Activated CD4-positive, alpha-beta T cell treated with anti-CD3 and anti-CD28 coated beads for 48 hours (primary cell): ENCODE data around the gene MTCH2.
"Not testable (repeated sequence)": the region's sequence is repeated elsewhere in the genome, so short reads cannot be mapped to it uniquely, and the experiment has no call there.

Source experiments
- DNase-seq: peaks from one replicate; pipeline ENCODE4 v3.0.0-alpha.2; 2020

The MTCH2 gene

GRCh38 chr11:47642099-47642855, at the start of gene MTCH2:
TSS of gene MTCH2 (minus strand) at chr11:47642559. CDS start at chr11:47642465, 94 bp downstream.
- DNase-seq = peak; percentile 97

DNA sequence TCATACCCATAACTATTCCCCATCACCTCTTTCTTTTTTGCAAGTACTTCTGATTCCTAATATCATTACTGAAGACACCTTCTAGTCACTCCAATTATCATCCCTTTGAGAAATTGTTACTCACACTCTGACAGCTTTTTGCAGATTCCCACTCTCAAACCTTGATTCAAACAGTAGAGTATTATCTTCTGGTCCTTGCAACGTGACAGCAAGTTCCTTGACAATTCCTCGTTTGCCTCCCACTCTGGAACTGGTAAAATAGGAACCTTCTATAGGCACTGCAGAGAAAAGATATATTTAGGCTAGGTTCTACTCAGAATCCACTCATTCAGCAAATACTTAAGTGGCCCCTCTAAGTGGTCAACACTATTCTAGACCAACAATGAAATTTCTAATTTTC, 49.6 kb upstream of the MTCH2 start:
- DNase-seq = no peak

DNA sequence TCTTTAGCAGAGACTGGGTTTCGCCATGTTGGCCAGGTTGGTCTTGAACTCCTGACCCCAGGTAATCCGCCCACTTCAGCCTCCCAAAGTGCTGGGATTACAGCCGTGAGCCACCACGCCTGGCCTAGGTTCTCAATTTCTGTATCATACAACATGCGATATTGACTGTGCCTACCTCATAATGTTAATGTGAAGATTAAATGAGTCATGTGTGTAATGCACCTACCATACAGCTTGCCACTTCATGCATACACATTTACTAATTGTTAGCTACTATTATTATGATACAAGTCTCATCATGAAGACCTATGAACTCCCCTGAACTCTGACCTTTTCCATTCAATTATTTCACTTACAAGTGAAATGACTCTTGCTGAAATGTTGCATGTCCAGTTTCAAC, 47.1 kb upstream of the MTCH2 start:
- no peak for DNase-seq

GRCh38 chr11:47688991-47689390, 46.6 kb upstream of the MTCH2 start:
- DNase-seq = no peak

GRCh38 chr11:47688111-47688510, 45.8 kb upstream of the MTCH2 start:
- no peak for DNase-seq

GRCh38 chr11:47686704-47687103, 44.3 kb upstream of the MTCH2 start:
- DNase-seq = not testable (repeated sequence)

GRCh38 chr11:47686151-47686550, 43.8 kb upstream of the MTCH2 start:
- DNase-seq = no peak

- DNase-seq = no peak
Observed at GRCh38 chr11:47675851-47676250, 33.5 kb upstream of the MTCH2 start.

DNA sequence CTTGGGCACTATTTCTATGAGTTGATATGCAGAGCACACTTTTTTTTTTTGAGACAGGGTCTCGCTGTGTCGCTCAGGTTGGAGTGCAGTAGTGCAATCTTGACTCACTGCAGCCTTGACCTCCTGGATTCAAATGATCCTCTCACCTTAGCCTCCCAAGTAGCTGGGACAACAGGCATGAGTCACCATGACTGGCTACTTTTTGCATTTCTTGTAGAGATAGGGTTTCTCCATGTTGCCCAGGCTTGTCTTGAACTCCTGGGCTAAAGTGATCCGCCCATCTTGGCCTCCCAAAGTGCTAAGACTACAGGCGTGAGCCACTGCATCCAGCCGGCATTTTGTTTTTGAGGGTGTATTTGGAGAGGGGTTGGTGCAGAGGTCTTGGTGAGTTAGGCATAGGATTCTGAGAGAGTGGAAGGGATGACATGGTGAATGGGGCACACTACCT, 29.9 kb upstream of the MTCH2 start:
- no peak for DNase-seq

DNA sequence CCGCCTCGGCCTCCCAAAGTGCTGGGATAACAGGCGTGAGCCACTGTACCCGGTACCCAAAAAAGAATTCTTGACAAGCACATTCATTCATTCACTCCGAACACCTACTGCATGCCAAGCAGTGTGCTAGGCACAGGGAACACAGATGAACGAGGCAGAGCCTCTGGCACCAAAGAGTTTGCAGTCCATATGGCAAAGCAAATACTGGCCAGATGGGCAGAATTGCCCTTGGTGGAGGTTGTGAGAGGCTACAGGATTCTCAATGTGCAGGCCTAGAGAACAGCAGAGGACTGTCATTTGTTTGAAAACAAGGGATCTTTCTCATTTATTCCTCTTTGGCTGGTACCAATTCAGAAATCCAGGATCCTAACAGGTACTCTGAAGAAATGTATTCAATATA, 27.5 kb upstream of the MTCH2 start:
- DNase-seq = no peak

GRCh38 chr11:47668665-47669064, 26.3 kb upstream of the MTCH2 start:
- DNase-seq = no peak

- no peak for DNase-seq
Observed at GRCh38 chr11:47667555-47667954, 25.2 kb upstream of the MTCH2 start.

DNA sequence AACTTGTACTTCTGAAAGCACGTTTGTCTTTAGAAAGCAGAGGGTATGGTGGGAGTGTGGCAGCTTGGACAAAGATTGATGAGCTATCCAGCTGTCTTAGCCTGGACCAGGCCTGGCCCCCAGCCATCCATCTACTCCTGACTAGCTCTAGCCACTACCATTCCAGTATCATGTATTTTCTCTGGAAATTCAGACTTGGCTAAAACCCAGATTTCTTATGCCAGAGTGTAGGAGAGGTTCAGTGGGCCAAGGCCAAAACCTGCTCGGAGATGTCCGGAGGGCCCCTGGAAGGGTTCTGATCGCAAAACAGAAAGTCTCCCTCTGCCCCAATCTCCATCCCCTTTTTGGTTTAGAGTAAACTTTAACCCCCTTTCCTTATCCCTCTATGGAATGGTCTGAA, 24.8 kb upstream of the MTCH2 start:
- DNase-seq = no peak

- peak; percentile 48 for DNase-seq
Observed at GRCh38 chr11:47664936-47665335, 22.6 kb upstream of the MTCH2 start.

DNA sequence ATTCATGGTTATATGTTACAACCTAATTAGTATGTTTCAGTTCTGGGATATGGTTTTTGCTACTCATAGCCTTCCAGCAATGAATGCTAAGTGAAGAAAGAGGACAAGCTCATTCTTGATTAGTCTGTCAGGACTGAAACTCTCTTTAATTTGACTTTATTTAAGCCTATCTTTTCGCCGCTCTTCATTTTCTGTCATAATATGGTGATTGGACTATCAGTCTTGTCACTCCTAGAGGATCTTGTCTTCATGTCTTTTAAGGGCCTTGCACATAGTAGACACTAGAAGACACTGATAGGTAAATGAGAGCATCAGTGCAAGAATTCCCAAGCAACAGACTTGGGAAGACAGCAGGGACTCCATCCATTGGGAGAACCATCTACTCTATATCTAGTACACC, 18.9 kb upstream of the MTCH2 start:
- DNase-seq = no peak

GRCh38 chr11:47659276-47659675, 16.9 kb upstream of the MTCH2 start:
- DNase-seq = no peak

- DNase-seq = no peak
Observed at GRCh38 chr11:47656260-47656885, 14.0 kb upstream of the MTCH2 start.

GRCh38 chr11:47651818-47652469, 9.6 kb upstream of the MTCH2 start:
- DNase-seq = no peak

- DNase-seq = no peak
Observed at GRCh38 chr11:47649276-47649675, 6.9 kb upstream of the MTCH2 start.

DNA sequence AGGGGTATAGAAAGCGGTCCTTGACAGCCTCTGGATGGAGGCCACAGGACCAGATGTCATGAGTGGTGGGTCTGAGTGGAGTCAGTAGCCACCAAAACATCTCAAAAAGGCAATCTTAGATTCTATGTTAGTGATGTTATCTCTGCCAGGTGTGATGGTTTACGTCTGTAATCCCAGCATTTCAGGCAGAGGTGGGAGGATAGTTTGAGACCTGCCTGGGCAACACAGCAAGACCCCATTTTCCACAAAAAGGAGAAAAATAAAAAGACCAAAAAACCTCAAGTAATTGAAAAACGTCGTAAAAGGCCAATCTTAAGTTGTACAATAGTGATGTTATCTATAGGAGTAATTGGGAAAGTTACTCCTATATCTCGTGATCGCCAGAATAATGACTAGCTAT, 3.7 kb upstream of the MTCH2 start:
- DNase-seq = no peak

GRCh38 chr11:47645500-47645899, 3.1 kb upstream of the MTCH2 start:
- no peak for DNase-seq

GRCh38 chr11:47641600-47642098, 710 bp downstream of the MTCH2 start:
- DNase-seq = no peak

DNA sequence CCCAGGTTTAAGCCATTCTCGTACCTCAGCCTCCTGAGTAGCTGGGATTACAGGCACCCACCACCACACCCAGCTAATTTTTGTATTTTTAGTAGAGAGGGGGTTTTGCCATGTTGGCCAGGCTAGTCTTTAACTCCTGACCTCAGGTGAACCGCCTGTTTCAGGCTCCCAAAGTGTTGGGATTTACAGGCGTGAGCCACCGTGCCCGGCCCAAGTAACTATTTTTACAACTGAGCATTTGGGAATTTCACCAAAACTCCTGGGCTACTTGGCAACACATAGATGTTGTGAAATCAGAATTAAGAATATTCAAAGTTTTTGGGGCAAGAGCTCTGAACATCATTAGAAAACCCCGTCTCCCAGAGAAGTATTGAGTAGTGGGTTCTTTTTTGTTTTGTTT, 1.9 kb downstream of the MTCH2 start:
- DNase-seq = not testable (repeated sequence)

- not testable (repeated sequence) for DNase-seq
Observed at GRCh38 chr11:47636331-47636730, 6.0 kb downstream of the MTCH2 start.
